ENCODE results near the gene KRTAP10-2. TPM values are rescaled to one million over a fixed set of nuclear protein-coding genes. Genes with fewer than 3 reads are reported as not detected.
"Not testable (repeated sequence)": the region's sequence is repeated elsewhere in the genome, so short reads cannot be mapped to it uniquely, and the experiment has no call there.

Gene KRTAP10-2
- total RNA-seq, 1 experiment from 2014 or later, result not detected

DNA sequence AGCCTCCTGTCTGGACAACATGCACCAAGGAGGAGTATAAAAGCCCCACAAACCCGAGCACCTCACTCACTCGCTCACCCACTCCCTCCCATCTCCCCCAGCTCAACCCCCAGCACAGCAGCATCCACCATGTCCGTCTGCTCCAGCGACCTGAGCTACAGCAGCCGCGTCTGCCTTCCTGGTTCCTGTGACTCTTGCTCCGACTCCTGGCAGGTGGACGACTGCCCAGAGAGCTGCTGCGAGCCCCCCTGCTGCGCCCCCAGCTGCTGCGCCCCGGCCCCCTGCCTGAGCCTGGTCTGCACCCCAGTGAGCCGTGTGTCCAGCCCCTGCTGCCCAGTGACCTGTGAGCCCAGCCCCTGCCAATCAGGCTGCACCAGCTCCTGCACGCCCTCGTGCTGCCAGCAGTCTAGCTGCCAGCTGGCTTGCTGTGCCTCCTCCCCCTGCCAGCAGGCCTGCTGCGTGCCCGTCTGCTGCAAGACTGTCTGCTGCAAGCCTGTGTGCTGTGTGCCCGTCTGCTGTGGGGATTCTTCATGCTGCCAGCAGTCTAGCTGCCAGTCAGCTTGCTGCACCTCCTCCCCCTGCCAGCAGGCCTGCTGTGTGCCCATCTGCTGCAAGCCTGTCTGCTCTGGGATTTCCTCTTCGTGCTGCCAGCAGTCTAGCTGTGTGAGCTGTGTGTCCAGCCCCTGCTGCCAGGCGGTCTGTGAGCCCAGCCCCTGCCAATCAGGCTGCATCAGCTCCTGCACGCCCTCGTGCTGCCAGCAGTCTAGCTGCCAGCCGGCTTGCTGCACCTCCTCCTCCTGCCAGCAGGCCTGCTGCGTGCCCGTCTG, 22.5 kb upstream of the KRTAP10-2 start, which contains the start of gene KRTAP10-4:
Gene KRTAP10-4, plus strand, starts transcription at position 100 of the 827 bp plus-strand sequence. Its CDS starts 30 bp downstream, at position 130.
- H3K9me3 ChIP-seq, result peaks cover 28% of the 10 kb centered on the region
- not testable (repeated sequence) for H3K27me3 ChIP-seq, H3K4me3 ChIP-seq, H3K36me3 ChIP-seq
- peak; percentile 50 for DNase-seq

DNA sequence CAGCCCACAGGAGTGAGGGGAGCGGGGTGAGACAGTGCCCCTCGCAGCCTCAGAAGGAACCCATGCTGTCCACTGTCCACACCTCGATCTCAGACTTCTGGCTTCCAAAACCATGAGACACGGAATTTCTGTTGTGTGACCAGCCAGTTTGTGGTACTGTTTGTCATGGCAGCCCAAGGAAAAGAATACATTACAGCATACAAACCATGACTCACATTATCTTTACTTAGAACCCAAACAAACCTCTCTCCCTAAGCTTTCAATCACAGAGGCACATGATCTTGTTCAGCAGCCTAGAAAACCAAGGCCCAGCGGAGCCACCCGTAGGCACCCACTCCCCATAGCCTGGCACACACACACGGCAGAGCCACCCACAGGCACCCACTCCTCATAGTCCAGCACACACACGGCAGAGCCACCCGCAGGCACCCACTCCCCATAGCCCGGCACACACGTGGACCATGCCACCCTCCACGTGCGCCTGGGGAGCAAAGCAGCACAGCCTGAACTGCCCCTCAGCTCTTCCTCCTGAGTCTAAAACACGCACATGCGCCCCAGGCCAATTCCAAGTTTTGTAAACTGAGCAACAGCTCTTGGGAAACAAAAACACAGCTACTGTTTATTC, 21.8 kb upstream of the KRTAP10-2 start:
- Histone ChIP-seq H3K36me3 (no peaks in the 10 kb centered on the region), H3K9me3 (peaks cover 25% of the 10 kb centered on the region), H3K4me3 (no peak overlapping the region), H3K27me3 (no peaks in the 10 kb centered on the region)
- no peak for DNase-seq

DNA sequence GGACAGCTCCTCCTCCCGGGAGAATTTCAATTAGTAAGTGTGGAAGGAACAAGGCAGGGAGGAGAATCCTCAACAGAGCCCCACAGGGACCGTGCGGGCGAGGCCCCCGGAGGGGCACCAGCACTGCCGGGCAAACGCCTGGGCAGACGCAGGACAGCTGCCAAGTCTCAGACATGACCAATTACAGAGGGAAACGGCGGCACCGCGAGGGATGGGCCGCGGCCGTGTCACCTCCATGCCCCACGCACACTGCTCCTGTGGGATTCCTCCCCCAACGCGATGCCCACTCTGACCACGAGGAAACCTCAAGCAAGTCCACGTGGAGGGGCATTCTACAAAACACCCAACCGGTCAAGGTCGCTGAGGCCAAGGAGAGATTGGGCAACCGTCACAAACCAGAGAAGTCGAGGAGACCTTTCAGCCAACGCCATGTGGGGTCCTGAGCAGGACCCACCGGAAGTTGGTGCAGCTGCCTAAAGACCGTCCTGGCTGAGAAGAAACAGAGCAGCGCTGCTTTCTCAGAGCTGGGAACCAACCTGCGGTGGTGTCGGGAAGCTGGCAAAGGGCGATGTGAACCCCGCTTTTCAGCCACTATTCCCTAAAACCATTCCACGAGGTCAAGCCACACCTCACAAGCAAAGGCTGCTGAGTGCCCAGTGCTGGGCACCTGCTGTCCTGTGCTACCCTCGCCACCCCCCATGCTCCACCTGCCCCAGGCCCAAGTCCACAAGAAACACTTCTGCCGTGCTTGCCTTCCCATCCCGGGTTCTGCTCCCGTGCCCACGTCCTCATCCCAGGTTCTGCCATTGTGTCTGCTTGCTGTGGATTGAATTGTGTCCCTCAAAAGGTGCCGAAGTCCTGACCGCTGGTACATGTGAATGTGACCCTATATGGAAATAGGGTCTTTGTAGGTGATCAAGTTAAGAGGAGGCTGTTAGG, 20.8 kb upstream of the KRTAP10-2 start:
- Histone ChIP-seq H3K9me3 (peaks cover 20% of the 10 kb centered on the region), H3K27me3 (no peaks in the 10 kb centered on the region; the same call in 1 of the 2 replicates), H3K36me3 (no peaks in the 10 kb centered on the region), H3K4me3 (no peak overlapping the region)
- no peak for DNase-seq

DNA sequence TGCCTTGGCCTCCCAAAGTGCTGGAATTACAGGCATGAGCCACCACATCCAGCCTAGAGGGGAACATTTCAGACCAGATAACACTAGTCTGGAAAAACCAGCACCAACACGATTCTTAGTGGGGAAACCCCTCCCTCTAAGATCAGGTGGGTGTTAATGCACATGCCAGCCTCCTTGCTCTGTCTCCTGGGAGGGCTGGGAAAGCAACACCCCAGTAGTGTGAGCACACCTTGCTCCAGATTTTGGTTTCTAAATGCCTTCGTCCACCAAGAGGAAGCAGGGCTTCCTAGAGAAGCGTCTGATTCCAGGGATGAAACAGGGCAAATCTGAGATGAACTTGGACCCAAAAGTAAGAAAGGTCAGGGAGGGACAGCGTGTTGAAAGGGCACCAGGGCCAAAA, 20.0 kb upstream of the KRTAP10-2 start:
- no peak for DNase-seq
- Histone ChIP-seq H3K27me3 (no peaks in the 10 kb centered on the region; the same call in 1 of the 2 replicates), H3K36me3 (no peaks in the 10 kb centered on the region), H3K4me3 (no peak overlapping the region), H3K9me3 (peaks cover 15% of the 10 kb centered on the region)

DNA sequence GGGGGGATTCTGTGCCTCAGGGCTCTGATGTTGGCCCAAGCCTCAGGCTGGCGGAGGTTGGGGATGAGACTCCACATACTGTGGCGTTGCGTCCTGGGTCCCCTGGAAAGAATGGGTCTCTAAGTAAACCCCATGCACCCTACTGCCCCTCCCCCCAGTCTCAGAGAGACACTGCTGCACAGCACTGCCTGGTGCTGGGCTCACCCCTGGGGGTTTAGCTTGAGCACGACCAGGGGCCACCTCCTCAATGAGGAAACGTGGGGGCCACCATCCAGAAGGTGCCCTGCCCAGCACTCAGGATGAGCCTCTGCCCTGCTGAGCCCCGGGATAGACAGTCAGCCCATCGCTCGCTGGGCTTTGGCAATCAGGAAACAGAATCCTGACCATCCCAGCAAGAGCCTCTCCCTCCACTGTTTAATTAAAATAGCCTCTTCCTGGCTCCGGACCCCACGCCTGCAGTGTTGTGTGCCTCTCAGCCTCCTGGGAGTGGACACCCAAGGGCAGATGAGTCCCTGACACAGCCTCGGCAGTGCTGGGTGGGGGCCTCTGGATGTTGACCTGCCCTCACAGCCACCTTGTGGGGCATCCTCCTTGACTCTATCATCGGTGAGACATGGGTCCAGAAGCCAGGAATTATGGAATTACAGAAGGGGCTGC, 18.7 kb upstream of the KRTAP10-2 start:
- Histone ChIP-seq H3K36me3 (no peaks in the 10 kb centered on the region), H3K27me3 (no peaks in the 10 kb centered on the region; the same call in 1 of the 2 replicates), H3K9me3 (peaks cover 13% of the 10 kb centered on the region), H3K4me3 (no peak overlapping the region)
- DNase-seq, result no peak

DNA sequence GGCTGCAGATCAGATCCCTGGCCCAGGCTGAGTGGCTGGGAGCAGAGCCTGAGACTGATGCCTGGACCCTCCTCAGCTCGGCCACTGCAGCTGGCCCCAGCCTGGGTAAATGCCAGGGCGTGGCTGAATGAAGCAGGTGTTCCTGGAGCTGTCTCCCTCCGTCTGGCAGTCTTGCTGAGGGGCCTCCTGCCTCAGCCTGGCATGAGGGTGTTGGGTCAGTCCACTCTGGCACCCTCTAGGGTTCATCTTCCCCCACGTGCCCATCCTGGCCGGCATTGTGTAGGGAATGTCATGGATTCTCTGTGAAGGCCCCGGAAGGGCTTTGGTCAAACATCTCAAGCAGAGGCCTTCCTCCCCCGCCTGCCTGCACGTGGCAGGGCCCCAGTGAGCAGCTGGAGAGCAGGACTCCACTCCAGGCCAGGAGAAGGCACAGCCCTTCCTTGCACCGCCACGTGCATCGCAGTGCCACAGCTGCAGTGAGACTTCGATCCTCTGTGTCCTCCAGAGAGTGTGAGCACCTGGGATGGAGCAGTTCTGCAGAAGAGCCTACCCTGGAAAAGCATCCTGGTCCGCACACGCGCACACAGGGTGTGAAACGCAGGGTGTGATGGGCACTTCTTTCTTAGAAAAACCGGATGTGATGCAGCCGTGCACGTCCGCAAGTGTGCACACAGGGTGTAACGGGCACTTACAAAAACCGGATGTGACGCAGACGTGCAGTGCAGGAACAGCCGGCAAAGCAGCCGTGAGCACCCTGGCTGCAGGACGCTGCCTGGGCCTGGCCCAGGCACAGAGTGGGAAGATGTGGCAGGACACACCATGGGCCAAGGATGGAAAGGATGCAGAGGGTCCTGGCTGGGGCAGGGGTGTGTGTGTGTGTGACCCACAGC, 17.6 kb upstream of the KRTAP10-2 start:
- Histone ChIP-seq H3K36me3 (no peaks in the 10 kb centered on the region), H3K27me3 (peaks cover 3% of the 10 kb centered on the region), H3K4me3 (no peak overlapping the region), H3K9me3 (peaks cover 15% of the 10 kb centered on the region)
- DNase-seq, result no peak

DNA sequence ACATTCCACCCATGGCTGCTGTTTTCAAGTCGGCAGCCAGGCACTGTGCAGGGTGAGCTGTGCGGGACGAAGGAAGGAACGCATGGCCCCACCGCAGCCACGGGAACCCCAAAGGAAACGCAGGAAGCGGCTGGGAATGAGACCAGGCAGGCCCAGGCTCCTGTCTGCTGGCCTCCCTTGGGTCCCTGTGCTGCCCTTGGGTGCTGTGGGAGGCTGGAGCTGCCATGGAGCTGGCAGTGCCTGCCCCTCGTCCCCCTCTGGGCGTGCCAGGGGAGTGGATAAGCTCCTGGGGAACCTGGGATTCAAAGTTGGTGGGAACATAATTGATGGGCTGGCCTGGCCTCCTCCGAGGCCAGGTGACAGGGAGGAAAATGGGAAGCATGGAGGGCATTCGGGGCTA, 17.0 kb upstream of the KRTAP10-2 start:
- no peak overlapping the region for H3K4me3 ChIP-seq
- DNase-seq, result no peak
- peaks cover 17% of the 10 kb centered on the region for H3K9me3 ChIP-seq
- peaks cover 3% of the 10 kb centered on the region for H3K27me3 ChIP-seq
- H3K36me3 ChIP-seq, result no peaks in the 10 kb centered on the region

DNA sequence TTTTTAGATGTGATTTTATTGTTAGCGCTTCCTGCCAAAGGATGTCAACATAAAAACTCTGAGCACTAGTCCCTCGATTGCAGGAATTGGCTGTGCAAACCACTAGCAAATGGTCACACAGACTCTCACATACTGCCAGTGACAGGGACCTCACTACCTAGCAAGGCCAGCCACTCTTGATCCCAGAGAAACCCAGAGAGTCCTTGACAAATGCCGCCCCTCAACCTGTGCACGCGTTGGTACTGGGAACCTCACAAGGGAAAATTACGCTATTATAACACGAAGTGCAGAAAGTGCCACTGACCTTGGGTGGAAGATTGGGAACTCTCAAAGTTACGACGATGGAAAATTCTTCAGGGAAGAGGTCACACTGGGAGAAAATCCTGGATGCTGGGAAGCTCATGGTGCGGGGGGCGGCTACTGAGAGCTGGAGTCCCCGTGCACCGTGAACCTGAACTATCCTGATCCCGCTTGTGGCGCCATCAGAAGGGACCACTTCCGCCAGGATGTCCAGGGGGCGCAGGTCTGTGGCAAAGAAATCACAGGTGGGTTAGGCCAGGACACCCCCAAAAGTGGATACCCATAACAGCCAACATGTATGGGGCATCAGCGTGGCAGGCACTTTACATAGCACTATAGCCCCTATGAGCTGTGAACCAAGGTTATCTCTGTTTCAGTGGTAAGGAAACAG, 16.3 kb upstream of the KRTAP10-2 start:
- peaks cover 3% of the 10 kb centered on the region for H3K27me3 ChIP-seq
- H3K4me3 ChIP-seq, result no peak overlapping the region
- no peak for DNase-seq
- no peaks in the 10 kb centered on the region for H3K36me3 ChIP-seq
- peaks cover 17% of the 10 kb centered on the region for H3K9me3 ChIP-seq

DNA sequence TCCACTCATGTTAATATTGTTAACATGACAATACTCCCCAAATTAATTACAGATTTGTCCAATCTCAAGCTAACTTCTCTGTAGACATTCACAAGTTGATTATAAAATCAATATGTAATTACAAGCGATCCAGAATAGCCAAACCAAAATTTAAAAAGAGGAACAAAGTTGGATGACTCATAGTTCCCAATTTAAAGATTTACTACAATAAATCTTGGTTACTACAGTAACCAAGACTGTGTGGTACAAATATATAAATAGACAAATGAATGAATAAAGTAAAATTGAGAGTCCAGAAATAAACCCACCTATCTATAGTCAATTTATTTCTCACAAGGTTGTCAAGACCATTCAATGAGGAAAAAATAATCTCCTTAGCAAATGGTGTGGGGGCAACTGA, 15.1 kb upstream of the KRTAP10-2 start:
- no peak for DNase-seq
- Histone ChIP-seq H3K4me3 (no peak overlapping the region), H3K9me3 (peaks cover 17% of the 10 kb centered on the region), H3K27me3 (peaks cover 7% of the 10 kb centered on the region), H3K36me3 (no peaks in the 10 kb centered on the region)

DNA sequence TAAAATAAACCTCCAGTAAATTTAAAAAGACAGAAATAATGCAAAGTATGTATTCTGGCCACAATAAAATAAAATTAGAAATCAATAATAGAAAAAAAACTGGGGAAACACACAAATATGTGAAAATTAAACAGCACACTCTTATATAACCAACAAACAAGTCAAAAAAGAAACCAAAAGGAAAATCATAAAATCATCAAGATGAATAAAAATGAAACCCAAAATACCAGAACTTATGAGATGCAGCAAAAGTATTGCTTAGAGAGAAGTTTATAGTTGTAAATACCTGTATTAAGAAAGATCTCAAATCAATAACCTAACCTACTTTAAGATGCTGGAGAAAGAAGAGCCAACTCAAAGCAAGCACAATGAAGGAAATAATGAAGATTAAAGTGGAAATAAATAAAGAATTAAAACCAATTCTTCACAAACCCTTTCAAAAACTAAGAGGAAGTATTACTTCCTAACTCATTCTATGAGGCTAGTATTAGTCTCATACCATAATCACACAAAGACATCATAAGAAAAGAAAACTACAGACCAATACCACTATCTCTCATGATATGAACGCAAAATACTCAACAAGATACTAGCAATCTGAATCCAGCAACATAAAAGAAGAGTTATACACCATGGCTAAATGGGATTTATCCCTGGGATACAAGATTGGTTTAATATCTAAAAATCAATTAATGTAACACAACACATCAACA, 13.7 kb upstream of the KRTAP10-2 start:
- DNase-seq, result no peak
- H3K9me3 ChIP-seq, result peaks cover 7% of the 10 kb centered on the region
- H3K36me3 ChIP-seq, result no peaks in the 10 kb centered on the region
- H3K4me3 ChIP-seq, result no peak overlapping the region
- peaks cover 7% of the 10 kb centered on the region for H3K27me3 ChIP-seq

DNA sequence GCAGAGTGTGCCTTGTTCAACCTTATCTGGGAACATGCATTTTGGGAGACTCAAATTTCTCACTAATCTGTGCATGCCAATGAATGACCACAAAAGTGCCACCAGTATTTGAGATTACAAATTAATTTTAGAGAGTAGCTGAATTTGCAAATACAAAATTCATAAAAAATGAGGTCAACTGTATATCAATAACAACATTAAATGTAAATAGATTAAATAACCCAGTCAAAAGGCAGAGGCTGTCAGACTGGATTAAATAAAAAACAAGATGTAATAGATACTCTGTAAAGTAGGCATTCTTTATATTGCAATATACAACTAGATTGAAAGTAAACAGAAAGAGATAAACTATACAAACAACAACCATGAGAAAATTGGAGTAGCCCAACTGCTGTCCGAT, 12.8 kb upstream of the KRTAP10-2 start:
- no peak overlapping the region for H3K4me3 ChIP-seq
- H3K27me3 ChIP-seq, result peaks cover 7% of the 10 kb centered on the region

DNA sequence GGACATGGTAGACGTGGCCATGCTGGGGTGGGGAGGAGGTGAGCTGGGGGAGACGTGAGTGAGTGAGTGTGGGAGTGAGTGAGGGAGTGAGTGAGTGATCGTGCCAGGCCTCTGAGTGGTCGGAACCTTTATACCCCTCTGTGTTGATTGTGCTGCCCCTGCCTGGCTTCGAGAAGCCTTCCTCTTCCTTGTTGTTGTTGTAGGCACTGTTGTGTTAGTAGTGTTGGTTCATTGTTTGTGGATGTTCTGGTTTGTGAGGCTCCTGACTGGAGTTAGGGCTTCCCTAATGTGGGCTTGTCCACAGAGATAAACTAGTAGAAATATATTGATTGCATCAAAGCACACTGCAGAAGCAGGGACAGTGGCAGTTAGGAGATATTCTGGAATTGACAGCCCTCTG, 7.4 kb upstream of the KRTAP10-2 start, which contains the start of gene KRTAP10-3:
Gene KRTAP10-3, minus strand, starts transcription at position 101 of the 400 bp plus-strand sequence. Its CDS starts 80 bp downstream, at position 21.
- Histone ChIP-seq H3K27me3 (peaks cover 4% of the 10 kb centered on the region), H3K9me3 (peaks cover 4% of the 10 kb centered on the region; the same call in 1 of the 2 replicates), H3K4me3 (no peak within 1 kb of the TSS), H3K36me3 (no peaks in the 10 kb centered on the region)
- no peak for DNase-seq

More for the DNA sequence above, 12.8 kb upstream of the KRTAP10-2 start:
- no peak for DNase-seq
- peaks cover 7% of the 10 kb centered on the region for H3K9me3 ChIP-seq
- no peaks in the 10 kb centered on the region for H3K36me3 ChIP-seq

DNA sequence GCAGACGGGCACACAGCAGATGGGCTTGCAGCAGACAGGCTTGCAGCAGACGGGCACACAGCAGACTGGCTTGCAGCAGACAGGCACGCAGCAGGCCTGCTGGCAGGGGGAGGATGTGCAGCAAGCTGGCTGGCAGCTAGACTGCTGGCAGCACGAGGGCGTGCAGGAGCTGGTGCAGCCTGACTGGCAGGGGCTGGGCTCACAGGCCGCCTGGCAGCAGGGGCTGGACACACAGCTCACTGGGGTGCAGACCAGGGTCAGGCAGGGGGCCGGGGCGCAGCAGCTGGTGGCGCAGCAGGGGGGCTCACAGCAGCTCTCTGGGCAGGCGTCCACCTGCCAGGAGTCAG, 7.0 kb upstream of the KRTAP10-2 start:
- not testable (repeated sequence) for H3K27me3 ChIP-seq, H3K9me3 ChIP-seq, H3K36me3 ChIP-seq, H3K4me3 ChIP-seq, DNase-seq

DNA sequence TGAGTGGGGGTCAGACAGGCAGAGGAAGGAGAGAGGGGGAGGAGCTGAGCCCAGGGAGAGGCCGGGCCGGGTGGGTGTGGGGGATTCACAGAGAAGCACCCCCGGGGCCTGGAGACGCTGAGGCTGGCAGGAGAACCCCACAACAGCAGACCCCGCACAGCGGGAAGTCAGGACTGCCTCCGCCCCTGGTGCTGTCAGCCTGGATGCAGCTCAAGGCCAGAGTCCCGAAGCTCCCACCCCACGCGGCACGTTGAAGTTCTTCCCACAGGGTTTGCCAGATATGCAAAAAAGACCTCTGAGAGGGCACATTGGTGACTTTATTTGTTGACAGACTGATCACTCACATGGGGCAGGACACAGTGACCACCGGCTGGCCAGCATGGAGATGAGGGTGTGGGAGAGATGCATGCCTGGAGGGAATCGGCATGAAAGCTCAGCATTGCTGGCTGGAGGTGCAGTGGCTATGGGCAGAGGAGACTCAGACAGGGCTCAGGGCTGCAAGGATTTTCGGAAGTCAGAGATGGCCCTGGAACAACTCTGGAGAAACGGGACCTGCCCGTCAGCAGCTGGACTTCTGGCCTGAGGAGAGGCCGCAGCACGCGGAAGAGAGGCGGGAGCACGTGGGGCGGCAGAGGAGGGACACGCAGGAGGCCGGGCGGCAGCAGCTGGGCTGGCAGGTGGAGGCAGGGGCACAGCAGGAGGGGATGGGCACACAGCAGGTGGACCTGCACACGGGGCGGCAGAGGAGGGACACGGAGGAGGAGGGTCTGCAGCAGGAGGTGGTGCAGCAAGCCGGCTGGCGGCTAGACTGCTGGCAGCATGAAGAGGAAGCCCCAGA, 6.4 kb upstream of the KRTAP10-2 start:
- DNase-seq, result no peak
- peaks cover 4% of the 10 kb centered on the region; the same call in 1 of the 2 replicates for H3K9me3 ChIP-seq
- no peak overlapping the region for H3K4me3 ChIP-seq
- H3K27me3 ChIP-seq, result peaks cover 4% of the 10 kb centered on the region
- no peaks in the 10 kb centered on the region for H3K36me3 ChIP-seq

All from MG63 (cell line).